Hepatocyte (in vitro differentiated cells): Measurements from ENCODE around the gene MYO3B.

ENCODE experiments used
- CTCF ChIP-seq: fragments of 200-600 bp; sonication (generic); IDR thresholded peaks from 2 replicates; pipeline ENCODE4 v1.5.1; 2016; ENCODE audit warnings: antibody characterized with exemption, mild to moderate bottlenecking; ENCODE audit not compliant: poor library complexity
- EZH2 ChIP-seq: fragments of 200-600 bp; sonication (generic); IDR thresholded peaks from 2 replicates; pipeline ENCODE4 v1.6.1; 2016; ENCODE audit warnings: antibody characterized with exemption, mild to moderate bottlenecking, borderline replicate concordance
- EZH2phosphoT487 ChIP-seq: fragments of 200-600 bp; sonication (generic); IDR thresholded peaks from one replicate; pipeline ENCODE4 v1.6.1; 2018; ENCODE audit warnings: antibody characterized with exemption, mild to moderate bottlenecking, low read depth, moderate library complexity; ENCODE audit not compliant: unreplicated experiment, severe bottlenecking

DNA sequence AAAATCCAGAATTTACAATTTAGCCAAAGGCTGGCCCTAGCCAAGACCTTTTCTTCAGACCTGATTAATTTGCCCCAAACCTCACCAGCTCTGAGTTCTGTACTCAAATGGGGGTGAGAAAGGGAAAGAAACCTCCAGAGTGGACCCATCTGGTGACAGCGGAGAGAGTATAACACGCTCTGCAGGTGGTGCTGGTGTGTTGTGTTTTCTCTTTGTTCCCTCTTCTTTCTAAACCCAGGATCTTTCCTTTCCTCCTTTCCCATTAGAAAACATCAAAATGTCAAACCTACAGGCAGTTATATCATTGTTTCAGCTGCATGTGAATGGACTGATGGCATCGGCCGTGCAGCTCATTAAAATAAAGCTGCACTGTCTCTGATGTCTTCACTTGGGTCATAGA, 283.9 kb downstream of the MYO3B start:
- TF ChIP-seq CTCF, result peak; percentile 32
- no peak for TF ChIP-seq EZH2
- no peak for TF ChIP-seq EZH2phosphoT487
